GM23248 (cell line): ENCODE measurements around the gene VPS51. TPM values are rescaled to one million over a fixed set of nuclear protein-coding genes. Genes with fewer than 3 reads are reported as not detected.

ENCODE experiments used
- DNase-seq: peaks from one replicate; pipeline ENCODE4 v3.0.0-alpha.2; 2015
- H2AFZ ChIP-seq: fragments of 200-600 bp; sonication (generic); 2 replicates; pipeline ENCODE4 v1.6.1; 2016; ENCODE audit warnings: antibody characterized with exemption
- H3F3A ChIP-seq: fragments of 200-600 bp; sonication (generic); 2 replicates; pipeline ENCODE4 v1.6.1; 2016; ENCODE audit warnings: mild to moderate bottlenecking, antibody characterized with exemption, mixed run types; ENCODE audit not compliant: insufficient read depth
- H3K27ac ChIP-seq: fragments of 200-600 bp; sonication (generic); 2 replicates; pipeline ENCODE4 v1.5.1; 2016; ENCODE audit warnings: mild to moderate bottlenecking
- H3K27me3 ChIP-seq: fragments of 200-600 bp; sonication (generic); replicated peaks from 2 replicates; pipeline ENCODE4 v1.6.1; 2016; ENCODE audit warnings: mild to moderate bottlenecking; ENCODE audit not compliant: insufficient read depth
- H3K36me3 ChIP-seq: fragments of 200-600 bp; sonication (generic); 2 replicates; pipeline ENCODE4 v1.6.1; 2016; ENCODE audit warnings: low read depth, mild to moderate bottlenecking
- H3K4me1 ChIP-seq: fragments of 200-600 bp; sonication (generic); 2 replicates; pipeline ENCODE4 v1.6.1; 2016; ENCODE audit warnings: mild to moderate bottlenecking; ENCODE audit not compliant: insufficient read depth
- H3K4me2 ChIP-seq: fragments of 200-600 bp; sonication (generic); one replicate; pipeline ENCODE4 v1.6.1; 2016; ENCODE audit warnings: mild to moderate bottlenecking; ENCODE audit not compliant: unreplicated experiment
- H3K4me3 ChIP-seq: fragments of 200-600 bp; sonication (generic); 2 replicates; pipeline ENCODE4 v1.5.1; 2016; ENCODE audit warnings: mild to moderate bottlenecking
- H3K79me2 ChIP-seq: fragments of 200-600 bp; sonication (generic); 2 replicates; pipeline ENCODE4 v1.6.1; 2016; ENCODE audit warnings: mild to moderate bottlenecking; ENCODE audit not compliant: insufficient read depth
- H3K9ac ChIP-seq: fragments of 200-600 bp; sonication (generic); 2 replicates; pipeline ENCODE4 v1.6.1; 2016; ENCODE audit warnings: mild to moderate bottlenecking
- H3K9me2 ChIP-seq: fragments of 200-600 bp; sonication (generic); 2 replicates; pipeline ENCODE4 v1.6.1; 2016; ENCODE audit warnings: mixed run types, mild to moderate bottlenecking, moderate library complexity; ENCODE audit not compliant: insufficient read depth
- H3K9me3 ChIP-seq: fragments of 200-600 bp; sonication (generic); one replicate; pipeline ENCODE4 v1.6.1; 2017; ENCODE audit warnings: low read depth
- H4K20me1 ChIP-seq: fragments of 200-600 bp; sonication (generic); 2 replicates; pipeline ENCODE4 v1.6.0; 2016; ENCODE audit not compliant: insufficient read depth
- EZH2 ChIP-seq: fragments of 200-600 bp; sonication (generic); IDR thresholded peaks from 2 replicates; pipeline ENCODE4 v1.6.1; 2018; ENCODE audit warnings: antibody characterized with exemption, mild to moderate bottlenecking; ENCODE audit not compliant: insufficient read depth, poor library complexity, severe bottlenecking
- EZH2phosphoT487 ChIP-seq: fragments of 200-600 bp; sonication (generic); IDR thresholded peaks from 2 replicates; pipeline ENCODE4 v1.6.1; 2018; ENCODE audit warnings: antibody characterized with exemption, moderate library complexity, mild to moderate bottlenecking, low read depth; ENCODE audit not compliant: insufficient read depth
- WGBS, 2 experiments: methylation state at CpG; one replicate each; pipeline ENCODE4 v1.1.6; 2015 to 2017; ENCODE audit warnings: low lambda C conversion rate in 2 of 2, low coverage in 1 of 2; ENCODE audit errors: missing lambda C conversion rate in 2 of 2; 5-methylcytosine and 5-hydroxymethylcytosine counted together
- in situ Hi-C: fragments of 300-500 bp; cut with MboI; formaldehyde crosslinking; loops from 2 replicates; pipeline ENCODE4 v1.15.0; 2020
- polyA plus RNA-seq: library from polyadenylated mRNA; unstranded; fragments of >200 nt; fragmentation: Nextera tagmentation; extraction: Ambion mirVana; gene quantifications from 2 replicates; pipeline ENCODE4 v1.2.1, GENCODE V29; 2016
- total RNA-seq: library from RNA; depleted of rRNA; stranded (reverse); fragments of >200 nt; shearing (Covaris generic); gene quantifications from 2 replicates; pipeline ENCODE4 v1.2.3, GENCODE V29; 2014

The VPS51 gene
- total and polyA plus RNA-seq, 2 experiments from 2014 or later = 30.7 to 339 TPM

DNA sequence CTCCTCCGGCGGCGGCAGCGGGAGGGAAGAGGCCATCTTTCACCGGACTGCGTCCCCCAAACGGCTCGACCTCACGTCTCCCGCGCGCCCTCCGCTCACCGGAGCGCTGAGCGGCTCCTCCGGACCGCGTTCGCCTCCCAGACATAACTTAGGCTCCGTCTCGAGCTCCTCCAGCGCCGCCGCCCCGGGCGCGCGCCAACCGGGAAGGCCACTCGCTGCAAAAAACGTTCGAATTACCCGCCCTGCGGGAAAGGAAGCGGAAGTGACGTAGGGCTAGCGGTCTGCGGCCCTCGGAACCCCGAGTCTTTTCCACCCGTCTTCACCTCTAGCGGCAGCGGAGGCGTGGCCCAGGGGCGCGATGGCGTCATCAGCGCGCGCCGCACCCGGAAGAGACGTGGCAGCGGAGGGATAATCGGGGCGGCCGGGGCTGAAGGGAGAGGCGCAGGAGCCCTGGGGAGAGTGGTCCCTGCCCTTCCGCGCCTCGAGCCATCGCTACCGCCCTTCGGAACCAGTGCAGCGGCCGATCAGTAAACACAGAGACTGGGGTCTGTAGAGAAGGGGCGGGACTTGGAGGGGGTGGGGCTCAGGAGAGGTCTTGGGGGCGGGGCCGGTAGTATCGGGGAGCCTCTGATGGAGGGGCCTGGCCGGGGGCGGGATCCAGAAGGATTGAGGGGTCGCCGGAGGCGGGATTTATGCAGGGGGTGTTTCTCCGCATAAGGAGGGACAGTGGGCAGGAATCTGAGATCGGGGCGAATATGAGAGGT, 12.0 kb upstream of the VPS51 start, which contains the start of the genes CDCA5 and ZFPL1:
Gene CDCA5, minus strand, starts transcription at position 207 of the 764 bp plus-strand sequence. Its CDS starts 62 bp downstream, at position 145.
Gene ZFPL1, plus strand, starts transcription at position 389 of the 764 bp plus-strand sequence. CDS start 477 bp downstream, outside the sequence.
- peak; percentile 99 for DNase-seq
- peaks cover 58% of the 10 kb centered on the region for H3K79me2 ChIP-seq
- H3K9me2 ChIP-seq = no peaks in the 10 kb centered on the region
- no peaks in the 10 kb centered on the region for H3K27me3 ChIP-seq
- H3F3A ChIP-seq = no peaks in the 10 kb centered on the region
- H3K36me3 ChIP-seq = peaks cover 9% of the 10 kb centered on the region; the same call in 1 of the 2 replicates
- peak within 1 kb of the TSS; percentile 93 for H3K4me3 ChIP-seq
- in situ Hi-C loops = no loop called here
- WGBS, 2 experiments = 1 to 3% methylated on average over 77 to 79 of the region's 79 CpGs
- H2AFZ ChIP-seq = peak within 1 kb of the TSS; percentile 93
- H3K9ac ChIP-seq = peak within 1 kb of the TSS; percentile 94
- H4K20me1 ChIP-seq = no peaks in the 10 kb centered on the region
- H3K4me2 ChIP-seq = peak within 1 kb of the TSS; percentile 93
- no peaks in the 10 kb centered on the region for H3K9me3 ChIP-seq
- 0 out of 2 replicates have a peak, but pooled peaks cover 5% of the 10 kb centered on the region for H3K4me1 ChIP-seq
- TF ChIP-seq EZH2 (no peak), EZH2phosphoT487 (no peak)
- H3K27ac ChIP-seq = peak within 1 kb of the TSS; percentile 89

DNA sequence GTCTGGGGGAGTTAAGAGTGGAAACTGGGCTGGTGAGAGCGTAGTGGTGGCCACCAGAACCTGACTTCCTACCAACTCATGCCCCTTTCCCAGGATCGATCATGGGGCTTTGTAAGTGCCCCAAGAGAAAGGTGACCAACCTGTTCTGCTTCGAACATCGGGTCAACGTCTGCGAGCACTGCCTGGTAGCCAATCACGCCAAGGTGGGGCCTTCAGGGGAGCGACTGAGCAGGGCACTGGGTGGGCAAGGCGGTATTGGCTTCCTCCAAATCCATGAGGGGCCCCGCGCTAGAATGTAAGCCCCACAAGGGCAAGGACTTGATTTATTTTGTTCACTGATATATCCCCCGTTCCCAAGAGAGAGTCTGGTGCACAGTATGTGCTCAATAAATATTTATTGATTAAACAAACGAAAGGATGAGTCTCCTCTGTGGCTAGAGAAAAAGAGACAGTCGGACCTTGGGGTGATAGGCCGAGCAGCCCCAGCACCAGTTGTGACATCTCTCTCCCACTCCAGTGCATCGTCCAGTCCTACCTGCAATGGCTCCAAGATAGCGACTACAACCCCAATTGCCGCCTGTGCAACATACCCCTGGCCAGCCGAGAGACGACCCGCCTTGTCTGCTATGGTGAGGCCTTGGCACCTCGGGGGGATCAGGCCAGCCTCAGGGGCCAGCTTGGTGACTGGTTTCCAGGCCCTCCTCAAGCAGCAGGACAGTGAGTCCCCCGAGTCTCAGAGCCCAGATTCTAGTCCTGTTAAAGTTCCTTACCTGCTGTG, 11.2 kb upstream of the VPS51 start:
- Histone ChIP-seq H3F3A (no peaks in the 10 kb centered on the region), H3K9me2 (no peaks in the 10 kb centered on the region), H3K27me3 (no peaks in the 10 kb centered on the region), H3K4me2 (peak overlapping the region; percentile 93), H4K20me1 (no peaks in the 10 kb centered on the region), H3K4me1 (0 out of 2 replicates have a peak, but pooled peaks cover 5% of the 10 kb centered on the region), H3K9ac (peak overlapping the region; percentile 94), H3K27ac (peak overlapping the region; percentile 89), H3K79me2 (peaks cover 54% of the 10 kb centered on the region), H2AFZ (peak overlapping the region; percentile 93; the same call in 1 of the 2 replicates), H3K9me3 (no peaks in the 10 kb centered on the region), H3K4me3 (peak overlapping the region; percentile 93), H3K36me3 (peaks cover 9% of the 10 kb centered on the region; the same call in 1 of the 2 replicates)
- DNase-seq = peak; percentile 50
- TF ChIP-seq EZH2phosphoT487 = no peak
- in situ Hi-C loops = no loop called here
- 30 to 32% methylated on average over 23 of the region's 23 CpGs for WGBS, 2 experiments

DNA sequence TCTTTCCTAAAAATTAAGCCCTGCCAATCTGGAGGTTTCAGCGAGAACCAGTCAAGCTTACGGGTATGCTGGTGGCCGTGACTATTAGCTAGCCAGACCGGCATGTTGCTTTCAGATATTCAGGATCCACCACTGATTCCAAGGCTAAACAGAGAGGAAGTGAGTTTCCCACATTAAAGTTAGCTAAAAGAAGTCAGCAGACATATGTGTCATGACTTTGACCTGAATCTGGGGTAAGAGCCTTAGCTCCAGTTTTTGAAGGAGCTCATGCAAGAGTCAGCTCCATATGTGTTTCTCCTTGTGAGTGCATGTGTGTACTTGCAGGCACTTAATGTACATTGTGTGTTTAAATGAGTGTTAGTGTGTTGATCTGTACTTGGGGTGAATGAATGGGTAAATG, 10.6 kb upstream of the VPS51 start:
- H3K4me3 ChIP-seq = peak overlapping the region; percentile 93
- H2AFZ ChIP-seq = no peak overlapping the region
- H3K27me3 ChIP-seq = no peaks in the 10 kb centered on the region
- peak overlapping the region; percentile 93 for H3K4me2 ChIP-seq
- H3K9me3 ChIP-seq = no peaks in the 10 kb centered on the region
- in situ Hi-C loops = no loop called here
- 0 out of 2 replicates have a peak, but pooled peaks cover 5% of the 10 kb centered on the region for H3K4me1 ChIP-seq
- WGBS, 2 experiments = 88 to 89% methylated on average over 4 of the region's 4 CpGs
- H3K79me2 ChIP-seq = peaks cover 50% of the 10 kb centered on the region
- DNase-seq = peak; percentile 39
- H4K20me1 ChIP-seq = no peaks in the 10 kb centered on the region
- H3K27ac ChIP-seq = peak overlapping the region; percentile 89; the same call in 1 of the 2 replicates
- peak overlapping the region; percentile 94 for H3K9ac ChIP-seq
- TF ChIP-seq EZH2 (no peak), EZH2phosphoT487 (no peak)
- H3F3A ChIP-seq = no peaks in the 10 kb centered on the region
- peaks cover 9% of the 10 kb centered on the region; the same call in 1 of the 2 replicates for H3K36me3 ChIP-seq
- H3K9me2 ChIP-seq = no peaks in the 10 kb centered on the region

DNA sequence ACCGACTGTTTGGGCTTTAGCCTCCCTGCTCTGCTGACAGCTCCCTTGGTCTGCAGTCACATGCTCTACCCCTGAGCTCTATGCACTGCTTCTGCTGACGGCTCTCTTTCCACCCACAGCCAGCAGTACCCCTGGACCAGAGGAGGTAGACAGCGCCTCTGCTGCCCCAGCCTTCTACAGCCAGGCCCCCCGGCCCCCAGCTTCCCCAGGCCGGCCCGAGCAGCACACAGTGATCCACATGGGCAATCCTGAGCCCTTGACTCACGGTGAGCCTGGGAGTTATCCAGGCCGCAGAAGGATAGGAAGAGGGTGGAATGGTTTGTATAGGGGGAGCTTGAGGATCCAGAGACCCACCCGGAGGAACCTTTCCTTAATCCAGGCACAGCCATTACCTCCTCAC, 9.2 kb upstream of the VPS51 start:
- Histone ChIP-seq H3K4me1 (0 out of 2 replicates have a peak, but pooled peaks cover 5% of the 10 kb centered on the region), H4K20me1 (no peaks in the 10 kb centered on the region), H3K27me3 (no peaks in the 10 kb centered on the region), H3K9me3 (no peaks in the 10 kb centered on the region), H3K9me2 (no peaks in the 10 kb centered on the region), H3F3A (no peaks in the 10 kb centered on the region), H3K79me2 (peaks cover 37% of the 10 kb centered on the region), H3K9ac (no peak overlapping the region), H3K4me3 (no peak overlapping the region), H3K4me2 (no peak overlapping the region), H3K27ac (no peak overlapping the region), H2AFZ (no peak overlapping the region), H3K36me3 (peaks cover 9% of the 10 kb centered on the region; the same call in 1 of the 2 replicates)
- TF ChIP-seq EZH2phosphoT487 = no peak
- TF ChIP-seq EZH2 = no peak
- in situ Hi-C loops = no loop called here
- no peak for DNase-seq
- 72 to 76% methylated on average over 8 to 9 of the region's 9 CpGs for WGBS, 2 experiments
